HG02588 (cell line): ENCODE data around the gene CELA2B.
"Not testable (repeated sequence)": the region's sequence is repeated elsewhere in the genome, so short reads cannot be mapped to it uniquely, and the experiment has no call there.

Experiments used
- ATAC-seq: cut with Tn5 transposase; IDR thresholded peaks from one replicate; pipeline ENCODE4 v1.9.1; 2021; ENCODE audit warnings: mild to moderate bottlenecking, moderate library complexity; ENCODE audit not compliant: unreplicated experiment

The CELA2B gene

DNA sequence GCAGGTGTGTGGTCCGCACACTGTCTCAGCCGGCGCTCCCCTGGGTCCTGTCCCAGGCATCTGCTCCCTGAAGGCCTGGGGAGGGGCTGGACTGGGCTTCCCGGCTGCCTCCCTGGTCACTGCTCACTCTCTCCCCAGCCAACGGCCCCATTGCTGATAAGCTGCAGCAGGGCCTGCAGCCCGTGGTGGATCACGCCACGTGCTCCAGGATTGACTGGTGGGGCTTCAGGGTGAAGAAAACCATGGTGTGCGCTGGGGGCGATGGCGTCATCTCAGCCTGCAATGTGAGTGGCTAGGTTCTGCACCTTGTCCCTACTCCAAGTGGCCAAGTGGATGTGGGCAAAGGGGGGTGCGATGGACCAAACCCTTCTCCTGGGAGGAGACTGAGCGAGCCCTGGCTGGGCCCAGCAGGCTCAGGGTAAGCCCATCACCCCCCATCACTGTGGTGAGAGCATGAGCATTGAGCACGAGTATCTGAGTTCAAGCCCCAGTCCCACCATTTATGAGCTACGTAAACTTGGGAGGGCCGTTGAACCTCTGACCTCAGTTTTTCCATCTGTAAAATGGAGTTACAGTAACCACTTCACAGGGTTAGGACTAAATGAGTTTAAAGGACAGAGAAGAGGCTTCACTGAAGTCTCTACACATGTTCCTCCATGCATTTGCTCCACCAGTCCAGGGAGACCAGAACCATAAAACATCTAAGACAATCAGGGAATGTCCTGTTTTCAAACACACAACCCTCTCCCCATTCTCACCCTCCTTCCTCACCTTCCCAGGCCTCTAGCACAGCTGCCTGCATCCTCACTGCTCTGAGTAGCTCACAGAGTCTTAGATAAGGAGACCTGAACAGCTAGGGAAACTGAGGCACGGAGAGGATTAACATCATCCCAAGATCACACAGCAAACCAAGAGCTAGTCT lies 31.2 kb upstream of the CELA2B start:
- no peak for ATAC-seq

DNA sequence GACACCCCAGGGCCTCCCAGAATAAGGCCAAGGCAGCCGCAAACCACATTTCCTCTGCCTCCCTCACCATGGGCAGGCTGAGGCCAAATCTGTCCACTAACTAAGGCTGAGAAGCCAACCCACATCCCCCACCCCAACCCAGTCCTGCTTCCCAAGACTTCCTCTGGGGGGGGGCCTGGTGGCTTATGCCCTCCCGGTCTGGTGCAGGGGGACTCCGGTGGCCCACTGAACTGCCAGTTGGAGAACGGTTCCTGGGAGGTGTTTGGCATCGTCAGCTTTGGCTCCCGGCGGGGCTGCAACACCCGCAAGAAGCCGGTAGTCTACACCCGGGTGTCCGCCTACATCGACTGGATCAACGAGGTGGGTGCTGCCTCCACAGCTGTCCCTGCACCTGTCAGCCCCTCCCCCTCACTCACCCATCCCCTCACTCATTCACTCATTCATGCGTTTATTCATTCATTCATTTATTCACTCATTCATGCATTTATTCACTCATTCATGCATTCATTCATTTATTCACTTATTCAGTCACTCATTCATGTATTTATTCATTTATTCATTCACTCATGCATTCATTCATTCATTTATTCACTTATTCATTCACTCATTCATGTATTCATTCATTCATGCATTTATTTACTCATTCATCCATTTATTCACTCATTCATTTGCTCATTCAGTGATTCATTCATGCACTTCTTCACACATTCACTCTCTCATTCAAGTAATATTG lies 30.3 kb upstream of the CELA2B start:
- no peak for ATAC-seq

DNA sequence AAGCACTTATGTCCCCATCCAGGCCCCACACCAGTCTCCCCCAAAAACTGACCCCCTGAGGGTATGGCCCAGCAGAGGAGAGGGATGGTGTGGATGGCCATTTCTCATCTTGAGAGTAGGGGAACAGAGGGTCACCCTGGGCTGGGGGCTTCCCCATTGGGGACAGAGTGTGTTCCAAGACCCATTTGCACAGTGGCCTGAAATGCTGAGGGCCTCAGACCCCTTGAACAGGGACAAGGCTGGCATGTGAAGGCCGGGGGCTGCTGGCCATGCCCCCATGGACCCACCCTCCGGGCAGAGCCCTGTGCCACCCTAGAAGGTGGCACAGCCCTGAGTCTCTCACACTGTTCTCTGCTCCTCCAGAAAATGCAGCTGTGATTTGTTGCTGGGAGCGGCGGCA lies 29.7 kb upstream of the CELA2B start:
- ATAC-seq: no peak

DNA sequence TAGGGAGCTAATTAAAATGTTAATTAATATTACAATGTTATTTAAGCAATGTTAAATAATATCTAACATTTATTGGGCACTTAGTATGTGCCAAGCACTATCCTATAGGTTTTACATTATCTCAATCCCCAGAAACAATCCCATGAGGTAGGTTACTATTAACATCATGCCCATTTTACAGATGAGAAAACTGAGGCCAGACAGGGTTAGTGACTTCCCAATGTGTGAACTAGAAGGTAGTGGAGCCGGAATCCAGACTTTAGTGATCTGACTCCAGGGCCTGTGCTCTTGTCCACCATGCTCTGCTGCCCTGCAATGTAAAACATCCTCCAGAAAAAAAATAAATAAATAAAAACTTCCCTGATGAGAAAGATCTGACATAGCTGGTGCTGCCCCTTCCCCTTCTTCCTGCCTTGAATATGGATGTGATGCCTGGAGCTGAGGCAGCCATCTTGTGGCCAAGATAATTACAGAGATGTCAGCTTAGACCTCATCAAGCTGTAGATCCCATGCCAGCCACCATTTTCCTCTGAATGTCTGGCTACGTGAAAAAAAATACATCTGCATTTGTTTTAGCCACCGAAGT lies 26.9 kb upstream of the CELA2B start:
- ATAC-seq: no peak

DNA sequence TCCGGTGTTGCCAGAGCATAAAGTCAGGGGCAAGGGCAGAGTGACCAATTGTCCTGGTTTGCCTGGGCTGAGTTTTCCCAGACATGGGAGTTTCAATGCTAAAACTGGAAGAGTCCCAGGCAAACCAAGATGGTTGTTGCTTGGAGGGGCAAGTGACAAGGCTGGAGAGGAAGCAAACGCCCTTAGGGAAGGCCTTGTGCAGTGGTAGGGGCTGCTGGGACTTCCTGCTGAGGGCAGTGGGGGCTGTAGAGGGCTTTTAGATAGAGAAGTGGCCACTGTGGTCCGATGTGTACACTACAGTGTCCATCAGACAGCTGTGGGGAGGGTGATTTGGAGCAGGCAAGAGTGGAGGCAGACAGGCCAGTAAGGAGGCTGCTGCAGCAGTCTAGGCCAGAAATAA lies 26.3 kb upstream of the CELA2B start:
- no peak for ATAC-seq

DNA sequence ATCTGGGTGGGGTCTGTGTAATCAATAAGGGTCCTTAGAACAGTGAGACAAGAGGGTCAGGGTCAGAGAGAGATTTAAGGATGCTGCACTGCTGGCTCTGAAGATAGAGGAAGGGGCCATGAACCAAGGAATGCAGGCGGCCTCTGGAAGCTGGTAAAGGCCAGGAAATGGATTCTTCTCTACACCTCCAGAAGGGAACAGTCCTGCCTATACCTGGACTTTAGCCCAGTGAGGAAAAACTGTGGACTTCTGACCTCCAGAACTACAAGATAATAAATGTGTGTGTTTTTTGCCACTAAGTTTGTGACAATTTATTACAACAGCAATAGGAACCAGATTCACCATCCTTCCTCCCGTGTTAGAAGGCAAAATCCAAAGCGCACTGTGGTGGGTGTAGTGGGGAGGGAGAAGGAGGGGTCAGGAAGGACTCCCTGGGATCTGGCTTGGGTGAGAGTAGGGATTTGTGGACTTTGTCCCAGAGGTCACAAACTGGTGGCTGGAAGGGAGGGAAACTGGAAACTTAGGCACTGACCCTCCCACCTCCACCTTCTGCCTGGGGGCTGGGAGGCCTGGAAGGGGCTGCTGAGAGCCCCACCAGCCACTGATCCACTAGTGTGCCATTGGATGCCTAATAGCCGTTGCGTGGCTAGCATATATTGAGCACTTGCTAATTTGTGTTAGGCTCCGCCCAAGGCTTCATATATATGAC lies 24.7 kb upstream of the CELA2B start:
- no peak for ATAC-seq

DNA sequence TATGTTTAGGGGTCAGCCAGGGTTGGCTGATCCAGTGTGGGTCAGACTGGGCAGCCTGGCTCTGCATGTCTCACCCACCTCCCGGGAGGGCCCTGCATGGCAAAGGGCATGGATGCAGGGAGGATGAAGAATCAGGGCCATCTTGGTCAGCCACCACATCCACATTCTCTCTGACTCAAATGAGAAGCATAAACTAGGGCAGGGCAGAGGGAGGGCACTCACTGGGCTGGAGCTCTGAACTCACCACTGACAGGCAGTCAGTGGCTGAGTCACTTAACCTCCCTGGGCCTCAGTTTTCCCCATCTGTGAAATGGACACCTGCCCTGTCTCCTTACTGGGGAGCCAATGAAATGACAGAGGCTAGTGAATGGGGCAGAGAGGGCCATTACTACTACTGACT lies 23.7 kb upstream of the CELA2B start:
- no peak for ATAC-seq

DNA sequence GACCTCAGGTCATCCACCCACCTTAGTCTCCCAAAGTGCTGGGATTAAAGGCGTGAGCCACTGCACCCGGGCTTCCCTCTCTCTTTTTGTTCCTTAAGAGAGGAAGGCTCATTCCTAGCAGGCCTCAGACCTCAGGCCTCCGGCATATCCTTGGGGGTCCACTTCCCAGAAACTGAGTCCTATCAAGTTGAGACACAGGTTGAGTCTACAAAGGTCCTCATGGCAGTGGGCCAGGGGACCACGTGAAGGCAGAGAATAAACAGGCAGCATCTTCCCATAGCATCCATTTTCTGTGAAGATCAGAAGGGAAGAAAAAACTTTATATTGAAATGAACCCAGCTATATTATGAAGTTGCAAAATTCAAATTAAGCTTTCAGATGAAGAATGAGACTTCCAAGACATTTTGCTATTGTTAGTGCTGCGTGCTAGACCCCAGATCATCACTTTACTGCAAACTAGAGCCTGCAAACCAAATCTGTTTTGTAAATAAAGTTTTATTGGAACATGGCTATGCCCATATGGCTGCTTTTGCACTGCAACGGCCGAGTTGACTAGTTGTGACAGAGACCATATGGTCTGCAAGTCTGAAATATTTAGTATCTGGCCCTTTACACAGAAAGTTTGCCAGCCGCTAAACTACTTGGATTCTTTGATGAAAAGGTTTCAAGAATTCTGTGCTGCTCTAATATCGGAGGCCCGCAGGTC lies 22.9 kb upstream of the CELA2B start:
- ATAC-seq: no peak

DNA sequence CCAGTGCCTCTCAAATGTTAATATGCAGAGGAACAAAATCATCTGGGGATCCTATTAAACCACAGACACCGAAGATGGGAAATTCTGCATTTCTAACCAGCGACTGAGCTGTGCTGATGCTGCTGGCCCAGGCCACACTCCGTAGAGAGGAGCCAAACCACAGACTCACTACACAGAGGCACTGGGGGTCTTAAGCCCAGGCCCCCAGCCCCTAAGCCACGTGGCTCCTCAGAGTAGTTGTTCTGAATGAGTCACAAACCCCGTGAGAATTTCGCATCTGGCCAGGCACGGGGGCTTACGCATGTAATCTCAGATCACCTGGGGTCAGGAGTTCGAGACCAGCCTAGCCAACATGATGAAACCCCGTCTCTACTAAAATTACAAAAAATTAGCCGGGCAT lies 22.2 kb upstream of the CELA2B start:
- no peak for ATAC-seq

DNA sequence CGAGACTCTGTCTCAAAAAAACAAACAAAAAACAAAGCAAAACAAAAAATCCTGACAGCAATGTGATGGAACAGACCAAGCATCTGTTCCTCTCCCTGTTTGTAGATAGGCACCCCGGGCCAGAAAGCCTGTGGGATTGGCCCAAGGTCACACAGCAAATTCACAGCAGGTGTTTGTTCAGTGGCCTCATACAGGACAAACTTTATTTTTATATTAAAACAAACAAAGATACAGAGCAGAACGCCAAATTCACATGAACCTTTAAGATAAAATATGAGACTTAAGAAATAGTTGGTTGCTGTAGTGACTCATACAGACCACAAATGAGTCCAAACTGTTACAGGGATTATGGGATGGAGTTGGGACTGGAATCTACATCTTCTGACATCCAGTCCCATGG lies 21.6 kb upstream of the CELA2B start:
- no peak for ATAC-seq

DNA sequence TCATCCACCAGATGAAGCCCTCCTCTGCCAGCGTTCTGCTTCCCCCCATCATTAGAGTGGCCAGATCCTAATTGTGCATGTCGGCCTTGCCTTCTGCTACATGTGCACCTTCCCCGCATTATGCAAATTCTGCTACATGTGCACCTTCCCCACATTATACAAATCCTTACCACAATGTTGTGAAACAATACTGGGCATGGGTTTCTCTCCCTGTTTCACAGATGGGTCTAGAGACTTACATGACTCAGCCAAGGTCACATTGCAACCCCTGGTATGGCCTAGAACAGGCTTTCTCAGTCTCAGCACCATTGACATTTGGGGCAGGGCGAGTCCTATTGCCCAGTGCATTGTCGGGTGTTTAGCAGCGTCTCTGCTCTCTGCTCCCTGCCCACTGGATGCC lies 20.4 kb upstream of the CELA2B start:
- no peak for ATAC-seq

DNA sequence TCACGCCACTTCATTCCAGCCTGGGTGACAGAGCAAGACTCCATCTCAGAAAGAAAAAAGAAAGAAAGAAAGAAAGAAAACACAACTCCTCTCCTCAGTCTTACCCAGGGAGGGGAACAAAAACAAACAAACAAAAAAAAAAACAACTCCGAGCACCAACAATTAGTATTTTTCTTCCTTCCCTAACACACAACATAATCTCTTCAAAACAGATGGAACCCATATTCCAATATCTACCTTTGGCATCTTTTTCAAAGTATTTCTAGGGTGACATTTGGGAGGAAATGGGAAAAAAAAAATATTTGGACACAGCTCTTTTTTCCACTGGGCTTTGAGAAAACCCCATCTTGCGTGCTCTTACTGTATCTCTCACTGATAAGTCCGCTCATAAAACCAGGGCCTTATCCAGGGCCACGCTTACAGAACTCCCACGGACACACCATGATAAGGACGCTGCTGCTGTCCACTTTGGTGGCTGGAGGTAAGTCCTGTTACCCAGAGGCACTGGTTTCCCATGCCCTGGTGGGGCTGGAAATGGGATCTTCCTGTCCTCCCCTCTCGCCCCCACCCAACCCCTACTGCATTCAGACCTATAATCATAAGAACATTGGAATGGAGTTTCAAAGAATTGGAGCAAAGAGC lies 19.5 kb upstream of the CELA2B start, which contains the start of gene CELA2A:
Gene CELA2A, plus strand, starts transcription at position 420 of the 642 bp plus-strand sequence. Its CDS starts 22 bp downstream, at position 442.
- no peak for ATAC-seq

DNA sequence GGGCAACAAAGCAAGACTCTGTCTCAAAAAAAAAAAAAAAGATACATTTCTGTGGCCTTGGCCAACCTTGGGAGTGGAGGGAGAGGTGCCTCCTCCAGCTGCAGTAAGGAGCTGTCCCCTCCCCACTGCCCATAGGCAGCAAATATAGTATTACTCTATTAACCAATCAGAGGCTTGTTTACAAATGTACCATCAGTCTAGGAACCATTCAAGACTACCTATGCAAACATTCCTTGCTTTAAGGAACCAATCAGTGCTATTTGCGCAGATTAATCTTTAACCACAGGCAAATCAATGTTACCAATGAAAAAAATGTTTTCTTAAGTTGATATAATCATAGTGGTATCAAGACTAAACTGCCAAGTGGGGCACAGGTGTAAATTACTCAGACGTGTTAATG lies 18.3 kb upstream of the CELA2B start:
- no peak for ATAC-seq

DNA sequence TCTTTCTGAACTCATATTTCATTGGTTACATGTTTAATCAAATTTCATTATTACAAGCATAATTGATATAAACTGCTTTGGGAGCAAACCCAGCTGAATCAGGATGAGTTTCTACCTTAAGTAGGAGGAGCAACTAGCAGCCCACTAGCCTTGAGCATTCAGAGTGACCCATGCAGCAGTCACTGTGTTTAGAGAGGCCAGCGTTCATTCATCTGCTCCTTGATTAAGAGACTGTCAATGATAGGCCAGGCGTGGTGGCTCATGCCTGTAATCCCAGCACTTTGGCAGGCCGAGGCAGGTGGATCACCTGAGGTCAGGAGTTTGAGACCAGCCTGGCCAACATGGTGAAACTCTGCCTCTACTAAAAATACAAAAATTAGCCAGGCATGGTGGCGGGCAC lies 17.5 kb upstream of the CELA2B start:
- ATAC-seq: not testable (repeated sequence)

DNA sequence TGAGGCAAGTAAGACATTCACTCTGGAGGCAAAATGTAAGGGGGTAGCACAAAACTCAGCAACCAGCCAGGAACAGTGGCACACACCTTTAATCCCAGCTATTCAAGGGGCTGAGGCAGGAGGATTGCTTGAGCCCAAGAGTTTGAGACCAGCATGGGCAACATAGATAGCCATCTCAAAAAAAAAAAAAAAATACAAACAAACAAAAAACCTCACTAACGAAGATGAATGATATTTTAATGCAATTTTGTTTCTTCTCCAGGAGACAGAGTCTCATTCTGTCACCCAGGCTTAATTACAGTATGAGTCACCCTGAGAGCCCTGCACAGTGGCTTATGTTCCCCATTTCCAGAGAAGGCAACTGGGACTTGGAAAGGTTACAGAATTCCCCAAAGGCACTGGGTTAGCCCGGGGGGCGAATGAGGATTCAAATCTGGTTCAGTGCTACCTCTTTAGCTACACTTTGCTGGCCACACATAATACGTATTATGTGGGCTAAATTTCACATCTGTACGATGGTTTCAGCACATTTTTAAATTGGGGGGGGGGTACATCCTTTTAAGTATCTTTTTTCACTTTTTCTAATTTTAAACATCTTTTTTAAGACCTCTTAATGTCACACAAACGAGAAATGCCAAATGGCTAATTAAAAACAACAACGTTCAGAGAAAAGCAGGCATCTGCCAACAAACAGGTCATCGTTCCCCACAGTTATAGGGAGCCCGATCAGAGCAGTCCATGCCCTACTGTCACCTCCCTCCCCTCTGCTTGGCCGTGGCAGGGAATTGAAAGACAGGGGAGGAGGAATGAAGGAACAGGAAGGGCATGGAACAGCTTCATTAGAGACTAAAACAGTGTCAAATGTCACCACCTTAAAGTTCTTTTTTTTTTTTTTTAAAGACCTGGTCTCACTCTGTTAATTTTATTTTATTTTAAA lies 15.9 kb upstream of the CELA2B start:
- no peak for ATAC-seq

DNA sequence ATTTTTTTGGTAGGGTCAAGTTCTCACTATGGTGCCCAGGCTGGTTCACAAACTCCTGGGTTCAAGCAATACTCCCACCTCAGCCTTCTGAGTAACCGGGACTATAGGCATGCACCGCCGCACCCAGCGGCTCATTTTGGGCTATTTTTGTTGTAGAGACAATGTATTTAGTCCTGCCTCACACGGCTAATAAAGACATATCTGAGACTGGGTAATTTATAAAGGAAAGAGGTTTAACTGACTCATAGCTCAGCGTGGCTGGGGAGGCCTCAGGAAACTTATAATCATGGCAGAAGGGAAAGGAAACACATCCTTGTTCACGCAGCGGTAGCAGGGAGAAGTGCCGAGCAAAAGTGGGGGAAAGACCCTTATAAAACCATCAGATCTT lies 15.2 kb upstream of the CELA2B start:
- ATAC-seq: no peak

DNA sequence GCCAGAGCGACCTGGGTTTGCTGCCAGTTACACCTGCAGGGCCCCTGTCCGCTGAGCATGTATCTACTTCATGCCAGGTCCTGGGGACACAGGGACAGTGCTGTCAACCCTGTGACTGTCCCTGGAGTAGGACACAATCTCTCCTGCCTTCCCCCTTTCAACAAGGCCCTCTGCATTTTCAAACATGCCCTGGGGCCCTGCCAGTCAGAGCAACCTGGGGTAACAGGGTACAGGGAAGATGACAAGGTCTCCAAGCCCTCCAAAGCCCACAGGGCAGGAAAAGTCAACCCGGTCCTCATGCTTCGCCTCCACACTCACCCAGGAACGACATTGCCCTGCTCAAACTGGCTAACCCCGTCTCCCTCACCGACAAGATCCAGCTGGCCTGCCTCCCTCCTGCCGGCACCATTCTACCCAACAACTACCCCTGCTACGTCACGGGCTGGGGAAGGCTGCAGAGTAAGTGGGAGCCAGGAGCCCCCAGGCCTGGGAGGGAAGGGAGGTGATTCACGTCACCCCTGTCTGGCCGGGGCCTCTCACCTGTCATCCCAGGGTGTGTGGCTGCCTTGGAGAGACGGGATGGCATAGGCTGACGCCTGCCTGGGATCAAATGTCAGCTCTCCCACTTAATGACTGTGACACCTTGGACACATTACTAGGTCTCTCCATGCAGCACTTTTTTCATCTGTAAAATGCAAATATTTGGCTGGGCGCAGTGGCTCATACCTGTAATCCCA lies 12.7 kb upstream of the CELA2B start:
- ATAC-seq: not testable (repeated sequence)

DNA sequence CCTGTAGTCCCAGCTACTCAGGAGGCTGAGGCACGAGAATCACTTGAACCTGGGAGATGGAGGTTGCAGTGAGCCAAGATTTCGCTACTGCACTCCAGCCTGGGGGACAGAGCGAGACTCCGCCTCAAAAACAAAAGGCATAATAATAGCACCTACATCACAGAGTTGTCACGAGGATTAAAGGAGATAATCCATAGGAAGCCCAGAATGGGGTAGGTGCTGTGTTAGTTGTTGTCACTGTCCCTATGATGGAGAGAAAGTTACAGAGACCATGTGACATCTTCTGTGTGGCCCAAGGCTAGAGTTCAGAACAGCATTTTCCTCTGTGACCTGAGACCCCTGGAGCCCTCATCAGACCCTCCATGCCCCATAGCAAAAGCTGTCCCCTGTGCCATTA lies 12.0 kb upstream of the CELA2B start:
- not testable (repeated sequence) for ATAC-seq
